RWPE2 (cell line): ENCODE data around the gene NTNG1.

Source experiments
- ATAC-seq: fragments of 200-7000 bp; cut with Tn5 transposase; 3 replicates; pipeline ENCODE4 v1.9.1; 2021; ENCODE audit warnings: low read depth
- DNase-seq: peaks from one replicate; pipeline ENCODE4 v3.0.0-alpha.2; 2020; ENCODE audit warnings: low spot score
- H3K27ac ChIP-seq: fragments of 450-650 bp; 2 replicates; pipeline ENCODE4 v1.5.1; 2017; ENCODE audit warnings: mild to moderate bottlenecking; ENCODE audit not compliant: poor library complexity, severe bottlenecking
- H3K27me3 ChIP-seq: fragments of 250-450 bp; sonication (Bioruptor Pico); 2 replicates; pipeline ENCODE4 v1.5.1; 2021; ENCODE audit warnings: mild to moderate bottlenecking, moderate library complexity; ENCODE audit not compliant: insufficient read depth, poor library complexity, severe bottlenecking
- H3K36me3 ChIP-seq: fragments of 250-450 bp; sonication (Bioruptor Pico); 2 replicates; pipeline ENCODE4 v1.5.1; 2020; ENCODE audit warnings: low read depth, mild to moderate bottlenecking, moderate library complexity
- H3K4me1 ChIP-seq: fragments of 250-450 bp; sonication (Bioruptor Pico); 2 replicates; pipeline ENCODE4 v1.5.1; 2021; ENCODE audit warnings: mild to moderate bottlenecking, moderate library complexity; ENCODE audit not compliant: insufficient read depth, poor library complexity, severe bottlenecking
- H3K4me3 ChIP-seq: fragments of 250-450 bp; sonication (Bioruptor Pico); 2 replicates; pipeline ENCODE4 v1.5.1; 2021; ENCODE audit warnings: mild to moderate bottlenecking, moderate library complexity; ENCODE audit not compliant: severe bottlenecking
- H3K9me3 ChIP-seq: fragments of 250-450 bp; sonication (Bioruptor Pico); 2 replicates; pipeline ENCODE4 v1.5.1; 2021; ENCODE audit warnings: mild to moderate bottlenecking, moderate library complexity; ENCODE audit not compliant: severe bottlenecking
- CTCF ChIP-seq: fragments of 450-650 bp; IDR thresholded peaks from one replicate; pipeline ENCODE4 v1.5.1; 2017; ENCODE audit warnings: mild to moderate bottlenecking, moderate library complexity; ENCODE audit not compliant: poor library complexity, severe bottlenecking

NTNG1 gene

GRCh38 chr1:107169615-107170014 lies 28.8 kb downstream of the NTNG1 start:
- H3K27ac ChIP-seq = no peak overlapping the region

GRCh38 chr1:107171333-107171732 lies 30.5 kb downstream of the NTNG1 start:
- DNase-seq (no peak), ATAC-seq (no peak)
- Histone ChIP-seq H3K4me3 (no peak overlapping the region), H3K36me3 (no peaks in the 10 kb centered on the region), H3K4me1 (no peaks in the 10 kb centered on the region), H3K27ac (no peak overlapping the region), H3K27me3 (no peaks in the 10 kb centered on the region), H3K9me3 (no peaks in the 10 kb centered on the region)
- no peak for TF ChIP-seq CTCF

More at GRCh38 chr1:107169615-107170014, 28.8 kb downstream of the NTNG1 start:
- no peak for TF ChIP-seq CTCF
- no peak for ATAC-seq
- no peak for DNase-seq
- no peaks in the 10 kb centered on the region for H3K9me3 ChIP-seq
- H3K36me3 ChIP-seq = no peaks in the 10 kb centered on the region
- no peaks in the 10 kb centered on the region for H3K4me1 ChIP-seq
- H3K27me3 ChIP-seq = no peaks in the 10 kb centered on the region
- H3K4me3 ChIP-seq = no peak overlapping the region

GRCh38 chr1:107172450-107173170 lies 31.8 kb downstream of the NTNG1 start:
- no peak overlapping the region for H3K4me3 ChIP-seq
- ATAC-seq = no peak

GRCh38 chr1:107175102-107175909 lies 34.5 kb downstream of the NTNG1 start:
- Histone ChIP-seq H3K27ac (no peak overlapping the region), H3K4me1 (no peaks in the 10 kb centered on the region), H3K36me3 (no peaks in the 10 kb centered on the region), H3K4me3 (no peak overlapping the region), H3K9me3 (peaks cover 2% of the 10 kb centered on the region), H3K27me3 (peaks cover 8% of the 10 kb centered on the region)
- DNase-seq (no peak), ATAC-seq (no peak)
- no peak for TF ChIP-seq CTCF

More at GRCh38 chr1:107172450-107173170, 31.8 kb downstream of the NTNG1 start:
- Histone ChIP-seq H3K36me3 (no peaks in the 10 kb centered on the region), H3K27ac (no peak overlapping the region), H3K9me3 (no peaks in the 10 kb centered on the region), H3K4me1 (no peaks in the 10 kb centered on the region), H3K27me3 (no peaks in the 10 kb centered on the region)
- DNase-seq = no peak
- TF ChIP-seq CTCF = no peak
